Subcutaneous adipose tissue (tissue), 4 donors: Measurements from ENCODE around the gene WDR49. TPM values are rescaled to one million over a fixed set of nuclear protein-coding genes. Genes with fewer than 3 reads are reported as not detected.

Source experiments
- CTCF ChIP-seq: fragments of 450-650 bp; IDR thresholded peaks from one replicate; pipeline ENCODE4 v1.5.1; 2016; ENCODE audit warnings: low read depth, mild to moderate bottlenecking, control low read depth, antibody characterized with exemption, moderate library complexity
- total RNA-seq, 4 donors: library from RNA; depleted of rRNA; stranded (reverse); fragments of >200 nt; gene quantifications; one replicate each; pipeline ENCODE4 v1.1.0, GENCODE V29; 2016

WDR49 gene
- total RNA-seq, 4 donors from 2014 or later, result 0.85 to 2.6 (median 1.6) TPM

- no peak for TF ChIP-seq CTCF
Observed at GRCh38 chr3:167626490-167626889, 27.3 kb downstream of the WDR49 start.

- TF ChIP-seq CTCF, result no peak
Observed at GRCh38 chr3:167615030-167615429, 38.7 kb downstream of the WDR49 start.

GRCh38 chr3:167611718-167612117, 42.0 kb downstream of the WDR49 start:
- no peak for TF ChIP-seq CTCF

GRCh38 chr3:167609156-167609555, 44.6 kb downstream of the WDR49 start:
- TF ChIP-seq CTCF, result no peak

- no peak for TF ChIP-seq CTCF
Observed at GRCh38 chr3:167606836-167607235, 46.9 kb downstream of the WDR49 start.

GRCh38 chr3:167605871-167606270, 47.9 kb downstream of the WDR49 start:
- TF ChIP-seq CTCF, result no peak

GRCh38 chr3:167602041-167602440, 51.7 kb downstream of the WDR49 start:
- TF ChIP-seq CTCF, result no peak
